ENCODE data around the gene CTRB1. TPM values are rescaled to one million over a fixed set of nuclear protein-coding genes. Genes with fewer than 3 reads are reported as not detected.

The CTRB1 gene
- total RNA-seq, 1 donor: not detected

GRCh38 chr16:75263291-75263962 lies 44.6 kb downstream of the CTRB1 start:
- peak; percentile 22 for DNase-seq (ENCODE audit: low read depth)
- H3K4me3 ChIP-seq (ENCODE audit: low read depth, low read length): peak overlapping the region; percentile 84
- TF ChIP-seq CTCF (IDR thresholded peaks at IDR 0.05; ENCODE audit: insufficient read depth, low read length): no peak

- TF ChIP-seq CTCF (IDR thresholded peaks at IDR 0.05; ENCODE audit: insufficient read depth, low read length): no peak
- H3K4me3 ChIP-seq (ENCODE audit: low read depth, low read length): peak overlapping the region; percentile 84
- peak; percentile 15 for DNase-seq (ENCODE audit: low read depth)
Observed at GRCh38 chr16:75263963-75264445, 45.2 kb downstream of the CTRB1 start.

GRCh38 chr16:75264457-75264998 lies 45.7 kb downstream of the CTRB1 start:
- TF ChIP-seq CTCF (IDR thresholded peaks at IDR 0.05; ENCODE audit: insufficient read depth, low read length): no peak
- DNase-seq (ENCODE audit: low read depth): peak; percentile 57
- H3K4me3 ChIP-seq (ENCODE audit: low read depth, low read length): peak overlapping the region; percentile 84

- no peak for TF ChIP-seq CTCF (IDR thresholded peaks at IDR 0.05; ENCODE audit: insufficient read depth, low read length)
- no peak for DNase-seq (ENCODE audit: low read depth)
- peak overlapping the region; percentile 84 for H3K4me3 ChIP-seq (ENCODE audit: low read depth, low read length)
Observed at GRCh38 chr16:75264999-75265910, 46.5 kb downstream of the CTRB1 start.

GRCh38 chr16:75265911-75266701 lies 47.3 kb downstream of the CTRB1 start:
- TF ChIP-seq CTCF (IDR thresholded peaks at IDR 0.05; ENCODE audit: insufficient read depth, low read length): no peak
- peak overlapping the region; percentile 84 for H3K4me3 ChIP-seq (ENCODE audit: low read depth, low read length)
- peak; percentile 57 for DNase-seq (ENCODE audit: low read depth)
